ENCODE results near the gene DMRTB1.

The DMRTB1 gene

DNA sequence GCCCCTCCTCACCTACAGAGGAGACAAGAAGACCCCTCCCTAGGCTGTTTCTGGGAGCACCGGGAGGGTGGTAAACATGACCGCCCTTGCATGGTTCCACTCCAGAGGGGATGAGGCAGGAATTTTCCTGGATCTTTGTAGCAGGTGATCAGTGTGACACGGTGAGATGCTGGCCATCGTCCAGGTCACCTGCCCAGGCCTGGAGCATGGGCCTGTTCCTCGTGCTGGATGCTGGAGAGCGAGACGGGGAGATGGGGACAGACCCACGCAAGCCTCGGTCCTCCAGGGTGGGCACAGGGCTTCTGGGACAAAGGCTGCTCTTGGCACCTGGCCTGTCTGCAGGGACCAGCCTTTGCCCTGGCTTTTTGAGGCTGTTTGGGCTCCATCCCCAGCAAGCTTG is 46.2 kb downstream of the DMRTB1 start:
- no peak for TF ChIP-seq PAX5 (IDR thresholded peaks at IDR 0.05; ENCODE audit: insufficient read depth, low read length, severe bottlenecking)
- no peak for TF ChIP-seq TAF1 (IDR thresholded peaks at IDR 0.05; ENCODE audit: low read depth, low read length)
- TF ChIP-seq POU2F2 (IDR thresholded peaks at IDR 0.05; ENCODE audit: low read depth, low read length): no peak
- no peak for TF ChIP-seq POLR2AphosphoS5 (IDR thresholded peaks at IDR 0.05; ENCODE audit: low read depth, low read length)
- no peak for TF ChIP-seq POLR2A (IDR thresholded peaks at IDR 0.05; ENCODE audit: low read depth, low read length)
- no peak for TF ChIP-seq SPI1 (IDR thresholded peaks at IDR 0.05; ENCODE audit: low read depth, low read length)
- FAIRE-seq (no peak), DNase-seq (ENCODE audit: insufficient read length, low spot score) (no peak)

DNA sequence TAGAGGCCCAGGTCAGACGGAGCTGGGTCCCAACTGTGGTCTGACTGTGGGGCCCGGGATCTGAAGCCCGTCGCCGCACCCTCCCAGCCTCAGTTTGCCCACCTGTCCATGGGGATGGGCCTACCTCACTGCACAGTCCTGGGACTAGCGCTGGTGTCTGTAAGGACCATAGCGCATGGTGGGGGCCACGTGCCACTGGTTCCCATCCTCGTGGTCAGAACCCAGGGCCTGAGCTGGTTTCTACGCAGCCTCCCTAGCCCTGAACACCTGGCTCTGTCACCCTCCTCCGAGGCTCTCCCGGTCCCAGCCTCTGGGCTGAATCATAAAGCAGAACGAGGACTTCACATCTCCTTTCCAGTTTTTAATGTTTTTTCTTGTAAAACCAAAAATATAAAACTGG is 46.7 kb downstream of the DMRTB1 start:
- no peak for FAIRE-seq
- DNase-seq (ENCODE audit: insufficient read length, low spot score): no peak
- TF ChIP-seq PAX5 (IDR thresholded peaks at IDR 0.05; ENCODE audit: insufficient read depth, low read length, severe bottlenecking): no peak
- TF ChIP-seq POLR2AphosphoS5 (IDR thresholded peaks at IDR 0.05; ENCODE audit: low read depth, low read length): no peak
- TF ChIP-seq SPI1 (IDR thresholded peaks at IDR 0.05; ENCODE audit: low read depth, low read length): no peak
- no peak for TF ChIP-seq POU2F2 (IDR thresholded peaks at IDR 0.05; ENCODE audit: low read depth, low read length)
- no peak for TF ChIP-seq POLR2A (IDR thresholded peaks at IDR 0.05; ENCODE audit: low read depth, low read length)
- TF ChIP-seq TAF1 (IDR thresholded peaks at IDR 0.05; ENCODE audit: low read depth, low read length): no peak

DNA sequence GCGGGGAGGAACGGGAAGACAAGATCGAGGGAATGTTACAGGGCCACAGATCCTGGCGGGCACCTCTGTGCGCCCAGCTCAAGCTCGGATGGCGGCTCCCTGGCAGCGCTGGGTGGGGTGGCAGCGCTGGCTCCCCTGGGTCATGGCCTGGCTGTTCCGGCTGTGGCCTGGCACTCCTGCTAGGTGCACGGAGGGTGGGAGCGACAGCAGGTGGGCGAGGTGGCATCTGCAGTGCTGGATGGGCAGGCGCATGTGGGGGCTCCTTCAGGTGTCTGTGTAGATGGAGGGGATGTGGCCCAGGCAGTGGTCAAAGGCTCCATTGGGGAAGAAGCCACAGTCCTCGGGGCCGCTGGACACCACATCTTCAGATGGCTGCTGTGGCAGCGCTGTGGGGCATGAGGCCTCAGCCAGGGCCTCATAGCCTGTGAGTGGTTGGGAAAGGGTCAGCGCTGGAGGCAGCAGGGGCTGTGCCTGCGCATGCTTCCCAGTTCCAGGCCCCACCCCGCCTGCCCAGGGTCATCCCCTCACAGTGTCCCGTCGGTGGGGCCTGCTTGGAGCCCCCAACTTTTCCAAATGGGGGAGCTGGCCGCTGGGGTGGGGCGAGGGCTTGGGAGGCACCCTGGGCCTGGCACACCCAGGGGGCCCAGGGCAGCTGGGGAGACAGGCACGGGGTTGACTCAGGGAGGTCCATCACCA is 47.3 kb downstream of the DMRTB1 start:
- DNase-seq (ENCODE audit: insufficient read length, low spot score) (no peak), FAIRE-seq (no peak)

DNA sequence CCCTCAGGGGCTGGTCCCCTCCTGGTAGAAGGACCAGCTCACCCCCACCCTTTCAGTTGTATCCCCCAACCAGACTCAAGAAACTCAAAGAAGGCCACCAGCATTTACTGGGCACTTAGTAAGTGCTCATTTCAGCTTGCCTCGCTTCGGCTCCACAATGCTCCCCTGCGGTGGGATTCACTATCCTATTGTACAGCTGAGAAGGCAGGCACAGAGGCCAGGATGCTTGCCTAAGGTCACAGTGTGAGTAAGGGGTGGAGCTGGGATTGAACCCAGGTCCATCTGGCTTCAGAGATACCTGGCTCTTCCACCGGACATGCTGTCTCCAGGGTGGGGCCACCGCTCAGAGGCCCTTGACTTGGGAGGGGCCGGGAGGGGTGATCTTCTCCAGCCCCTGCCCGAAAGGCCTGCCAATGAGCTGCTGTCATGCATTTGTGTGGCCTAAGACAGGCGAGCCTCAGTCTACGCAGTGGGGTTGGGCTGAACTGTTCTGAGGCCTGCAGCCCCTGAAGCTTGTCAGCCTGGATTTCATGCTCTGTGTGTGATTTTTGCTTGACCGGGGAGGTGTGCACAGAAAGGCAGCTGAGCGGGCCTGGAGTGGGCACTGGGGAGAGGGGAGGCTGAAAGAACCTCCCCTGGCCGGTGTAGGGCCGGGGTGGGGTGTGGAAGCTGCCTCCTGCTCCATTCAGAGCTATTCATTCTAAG is 48.1 kb downstream of the DMRTB1 start:
- no peak for FAIRE-seq

More for the DNA sequence above, 47.3 kb downstream of the DMRTB1 start:
- TF ChIP-seq POU2F2 (IDR thresholded peaks at IDR 0.05; ENCODE audit: low read depth, low read length): no peak
- TF ChIP-seq POLR2AphosphoS5 (IDR thresholded peaks at IDR 0.05; ENCODE audit: low read depth, low read length): no peak
- no peak for TF ChIP-seq POLR2A (IDR thresholded peaks at IDR 0.05; ENCODE audit: low read depth, low read length)
- no peak for TF ChIP-seq PAX5 (IDR thresholded peaks at IDR 0.05; ENCODE audit: insufficient read depth, low read length, severe bottlenecking)
- TF ChIP-seq SPI1 (IDR thresholded peaks at IDR 0.05; ENCODE audit: low read depth, low read length): no peak
- no peak for TF ChIP-seq TAF1 (IDR thresholded peaks at IDR 0.05; ENCODE audit: low read depth, low read length)

DNA sequence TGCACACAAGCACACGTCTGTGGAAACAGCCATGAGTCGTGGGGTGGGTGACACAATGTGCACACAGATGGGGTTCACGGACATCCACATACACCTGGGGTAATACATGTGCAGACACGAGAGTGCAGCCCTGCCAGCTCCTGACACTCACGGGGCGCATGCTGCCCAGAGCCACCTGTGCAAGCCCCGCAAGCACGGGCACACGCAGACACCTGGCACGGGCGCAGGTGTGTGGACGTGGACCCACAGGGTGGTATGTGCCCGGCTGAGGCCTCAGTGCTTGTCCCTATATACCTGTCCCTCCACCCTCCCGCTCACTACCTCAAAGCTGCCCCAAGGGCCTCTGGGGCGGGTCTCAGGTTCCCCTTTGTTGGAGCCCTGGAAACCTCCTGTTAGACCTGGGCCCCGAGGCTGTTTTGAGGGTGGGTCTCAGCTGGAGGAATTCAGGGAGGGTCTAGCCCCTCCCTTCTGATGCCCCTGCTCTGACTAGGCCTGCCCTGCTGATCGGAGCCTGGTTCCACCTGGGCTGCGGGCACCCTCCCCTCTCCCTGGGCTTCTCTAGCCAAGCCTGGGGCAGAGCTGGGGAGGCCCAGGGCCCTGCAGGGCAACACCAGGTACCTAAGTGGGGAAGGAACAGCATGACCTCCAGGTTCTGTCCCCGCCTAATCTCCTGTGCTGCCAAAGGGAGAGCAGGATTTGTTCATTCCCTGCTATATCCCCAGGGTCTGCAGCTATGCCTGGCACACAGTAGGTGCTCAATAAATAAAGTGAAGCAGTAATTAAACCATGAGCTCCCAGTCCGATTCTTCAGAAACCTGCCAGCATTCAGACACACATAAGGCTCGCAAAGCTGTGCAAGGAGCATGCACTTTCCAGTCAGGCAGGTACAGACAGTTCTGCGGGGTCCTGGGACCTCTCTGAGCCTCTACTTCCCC is 49.1 kb downstream of the DMRTB1 start:
- TF ChIP-seq SPI1 (IDR thresholded peaks at IDR 0.05; ENCODE audit: low read depth, low read length): no peak
- no peak for TF ChIP-seq PAX5 (IDR thresholded peaks at IDR 0.05; ENCODE audit: insufficient read depth, low read length, severe bottlenecking)
- TF ChIP-seq POLR2A (IDR thresholded peaks at IDR 0.05; ENCODE audit: low read depth, low read length): no peak
- no peak for TF ChIP-seq POU2F2 (IDR thresholded peaks at IDR 0.05; ENCODE audit: low read depth, low read length)
- no peak for TF ChIP-seq TAF1 (IDR thresholded peaks at IDR 0.05; ENCODE audit: low read depth, low read length)
- TF ChIP-seq POLR2AphosphoS5 (IDR thresholded peaks at IDR 0.05; ENCODE audit: low read depth, low read length): no peak
- FAIRE-seq (no peak), DNase-seq (ENCODE audit: insufficient read length, low spot score) (no peak)

More for the DNA sequence above, 48.1 kb downstream of the DMRTB1 start:
- no peak for DNase-seq (ENCODE audit: insufficient read length, low spot score)
- no peak for TF ChIP-seq POU2F2 (IDR thresholded peaks at IDR 0.05; ENCODE audit: low read depth, low read length)

DNA sequence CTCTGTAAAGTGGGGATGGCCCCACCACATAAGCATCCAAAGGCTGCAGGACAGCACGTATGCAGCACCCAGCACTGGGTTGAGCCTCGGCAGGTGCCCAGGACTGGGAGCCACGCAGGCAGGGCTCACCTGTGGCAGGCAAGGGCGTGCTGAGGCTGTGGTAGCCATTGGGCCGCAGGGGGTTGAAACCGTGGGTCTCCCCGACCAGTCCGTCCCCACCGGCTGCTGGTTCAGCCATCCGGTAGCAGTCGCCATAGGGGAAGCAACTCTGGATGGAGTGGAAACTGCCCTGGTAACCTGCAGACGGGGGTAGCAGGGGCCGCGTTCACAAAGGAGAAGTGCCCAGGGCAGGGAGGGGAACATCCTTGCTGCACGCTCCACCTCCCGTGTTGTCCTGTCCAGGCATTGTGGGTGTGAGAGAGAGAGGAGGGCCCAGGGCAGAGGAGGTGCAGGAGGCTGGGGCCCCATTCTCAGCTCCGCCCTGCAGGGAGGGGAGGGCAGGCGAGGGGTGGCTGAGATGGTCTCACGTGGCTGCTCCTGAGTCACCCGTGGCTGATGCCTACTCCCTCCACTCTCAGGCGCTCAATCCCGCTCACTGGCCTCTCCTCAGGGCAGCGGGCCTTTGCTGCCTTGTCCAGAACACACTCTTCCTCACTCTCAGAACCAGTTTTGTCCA is 49.9 kb downstream of the DMRTB1 start:
- TF ChIP-seq PAX5 (IDR thresholded peaks at IDR 0.05; ENCODE audit: insufficient read depth, low read length, severe bottlenecking): no peak
- no peak for TF ChIP-seq POLR2AphosphoS5 (IDR thresholded peaks at IDR 0.05; ENCODE audit: low read depth, low read length)
- no peak for TF ChIP-seq POU2F2 (IDR thresholded peaks at IDR 0.05; ENCODE audit: low read depth, low read length)
- no peak for TF ChIP-seq TAF1 (IDR thresholded peaks at IDR 0.05; ENCODE audit: low read depth, low read length)
- no peak for TF ChIP-seq SPI1 (IDR thresholded peaks at IDR 0.05; ENCODE audit: low read depth, low read length)
- no peak for TF ChIP-seq POLR2A (IDR thresholded peaks at IDR 0.05; ENCODE audit: low read depth, low read length)
- no peak for DNase-seq (ENCODE audit: insufficient read length, low spot score)
- FAIRE-seq: no peak

DNA sequence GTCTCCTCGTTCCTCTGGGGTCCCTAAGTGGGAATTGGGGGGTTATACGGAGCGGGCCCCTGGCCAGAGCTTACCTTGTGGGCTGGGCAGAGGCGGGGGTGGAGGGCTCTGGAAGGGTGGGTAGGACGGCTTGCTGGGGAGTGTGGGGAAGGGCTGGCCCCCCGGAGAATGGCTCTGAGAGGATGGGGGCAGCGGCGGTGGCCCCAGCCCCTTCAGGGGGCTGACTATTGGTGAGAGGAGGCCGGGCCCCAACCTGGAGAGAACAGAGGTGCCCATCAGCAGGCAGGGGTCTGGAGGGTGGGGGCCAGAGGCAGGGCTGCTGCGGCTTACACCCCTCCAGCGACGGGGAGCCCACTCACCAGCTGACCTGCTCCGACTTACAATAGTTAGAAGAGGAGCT is 50.6 kb downstream of the DMRTB1 start:
- FAIRE-seq (no peak), DNase-seq (ENCODE audit: insufficient read length, low spot score) (no peak)
- TF ChIP-seq TAF1 (IDR thresholded peaks at IDR 0.05; ENCODE audit: low read depth, low read length) (no peak), POU2F2 (IDR thresholded peaks at IDR 0.05; ENCODE audit: low read depth, low read length) (no peak), POLR2A (IDR thresholded peaks at IDR 0.05; ENCODE audit: low read depth, low read length) (no peak), POLR2AphosphoS5 (IDR thresholded peaks at IDR 0.05; ENCODE audit: low read depth, low read length) (no peak), SPI1 (IDR thresholded peaks at IDR 0.05; ENCODE audit: low read depth, low read length) (no peak), PAX5 (IDR thresholded peaks at IDR 0.05; ENCODE audit: insufficient read depth, low read length, severe bottlenecking) (no peak)

DNA sequence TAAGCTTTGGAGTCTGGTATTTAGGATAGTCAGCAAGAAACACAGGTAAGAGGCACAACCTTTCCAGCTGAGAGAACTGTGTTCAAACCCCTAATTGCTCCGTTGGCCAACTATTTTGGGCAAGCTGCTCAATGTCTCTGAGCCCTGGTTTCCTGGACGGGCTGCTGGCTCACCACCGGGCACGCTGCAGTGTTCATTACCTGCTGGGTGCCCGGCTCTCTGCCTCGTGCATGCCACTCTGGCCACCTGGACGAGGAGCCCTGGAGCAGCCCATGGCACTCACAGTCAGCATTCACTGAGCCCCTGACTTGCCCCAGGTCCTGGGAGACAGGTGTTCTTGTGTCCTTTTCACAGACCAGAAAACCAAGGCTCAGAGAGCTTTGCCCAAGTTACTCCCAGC is 51.0 kb downstream of the DMRTB1 start:
- no peak for TF ChIP-seq POU2F2 (IDR thresholded peaks at IDR 0.05; ENCODE audit: low read depth, low read length)
- no peak for TF ChIP-seq POLR2A (IDR thresholded peaks at IDR 0.05; ENCODE audit: low read depth, low read length)
- no peak for TF ChIP-seq PAX5 (IDR thresholded peaks at IDR 0.05; ENCODE audit: insufficient read depth, low read length, severe bottlenecking)
- TF ChIP-seq SPI1 (IDR thresholded peaks at IDR 0.05; ENCODE audit: low read depth, low read length): no peak
- no peak for TF ChIP-seq TAF1 (IDR thresholded peaks at IDR 0.05; ENCODE audit: low read depth, low read length)
- no peak for TF ChIP-seq POLR2AphosphoS5 (IDR thresholded peaks at IDR 0.05; ENCODE audit: low read depth, low read length)
- DNase-seq (ENCODE audit: insufficient read length, low spot score): no peak
- FAIRE-seq: no peak
